HG02852 (cell line): Measurements from ENCODE around the gene MAP4K3.
"Not testable (repeated sequence)": the region's sequence is repeated elsewhere in the genome, so short reads cannot be mapped to it uniquely, and the experiment has no call there.

Source experiments
- ATAC-seq: cut with Tn5 transposase; IDR thresholded peaks from one replicate; pipeline ENCODE4 v1.9.1; 2021; ENCODE audit warnings: mild to moderate bottlenecking, moderate library complexity; ENCODE audit not compliant: unreplicated experiment

MAP4K3 gene

DNA sequence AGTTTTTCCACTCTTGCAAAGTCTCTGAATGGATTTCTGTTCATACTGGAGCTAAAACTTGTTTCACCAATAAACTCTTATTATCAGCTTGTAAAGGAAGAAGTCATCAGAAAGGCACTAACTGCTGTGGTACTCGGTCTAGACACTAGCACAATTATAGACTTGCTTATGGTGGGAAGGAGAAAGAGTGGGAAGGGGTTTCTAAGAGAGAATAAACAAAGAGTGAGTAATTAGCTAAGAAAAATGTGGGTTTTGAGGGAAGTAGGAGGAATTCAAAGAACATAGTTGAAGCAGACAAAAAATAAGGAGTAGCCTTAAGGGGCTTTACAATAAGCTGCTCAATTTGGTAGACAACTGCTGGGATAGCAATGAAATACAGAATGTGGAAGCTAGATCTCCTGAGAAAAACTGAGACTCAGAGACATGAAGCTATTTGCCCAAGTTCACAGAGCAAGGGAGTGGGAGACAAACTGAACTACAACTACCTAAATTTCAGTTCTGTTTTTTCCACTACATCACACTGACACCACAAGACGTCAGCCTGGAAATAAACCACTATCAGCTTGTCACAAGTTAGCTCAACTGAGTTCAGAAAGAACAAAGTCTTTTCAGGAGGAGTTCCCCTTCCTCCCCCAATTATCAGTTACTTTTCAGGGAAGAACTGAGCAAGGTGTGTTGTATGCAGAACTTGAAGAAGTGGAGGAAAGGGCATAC is 59.7 kb downstream of the MAP4K3 start:
- ATAC-seq: peak; percentile 88

DNA sequence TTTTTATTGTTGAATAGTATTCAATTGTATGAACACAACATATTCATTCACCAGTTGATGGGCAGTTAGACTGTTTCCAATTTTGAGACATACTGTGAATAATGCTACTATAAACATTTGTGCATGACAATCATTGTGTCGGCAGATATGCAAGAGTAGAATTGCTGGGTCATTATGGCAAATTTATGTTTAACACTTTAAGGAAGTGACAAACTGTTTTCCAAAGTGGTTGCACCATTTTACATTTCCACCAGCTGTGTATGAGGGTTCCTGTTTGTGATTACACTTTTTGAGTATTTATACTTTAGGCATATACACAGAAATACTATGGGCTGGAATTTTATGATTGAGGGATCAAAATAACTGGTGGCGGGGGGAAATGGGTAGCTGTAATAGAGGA is 61.2 kb downstream of the MAP4K3 start:
- no peak for ATAC-seq

DNA sequence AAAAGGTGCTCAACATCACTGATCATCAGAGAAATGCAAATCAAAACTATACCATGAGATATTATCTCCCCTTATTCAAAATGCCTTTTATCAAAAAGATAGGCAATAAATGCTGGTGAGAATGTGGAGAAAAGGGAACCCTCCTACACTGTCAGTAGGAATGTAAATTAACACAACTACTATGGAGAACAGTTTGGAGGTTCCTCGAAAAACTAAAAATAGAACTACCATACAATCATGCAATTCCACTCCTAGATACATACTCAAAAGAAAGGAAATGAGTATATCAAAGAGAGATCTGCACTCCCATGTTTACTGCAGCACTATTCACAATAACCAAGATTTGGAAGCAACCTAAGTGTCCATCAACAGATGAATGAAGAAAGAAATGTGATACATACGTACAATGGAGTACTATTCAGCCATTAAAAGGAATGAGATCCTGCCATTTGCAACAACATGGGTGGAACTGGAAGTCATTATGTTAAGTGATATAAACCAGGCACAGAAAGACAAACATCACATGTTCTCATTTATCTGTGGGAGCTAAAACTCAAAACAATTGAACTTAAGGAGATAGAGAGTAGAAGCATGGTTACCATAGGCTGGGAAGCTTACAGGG is 63.8 kb downstream of the MAP4K3 start:
- no peak for ATAC-seq

DNA sequence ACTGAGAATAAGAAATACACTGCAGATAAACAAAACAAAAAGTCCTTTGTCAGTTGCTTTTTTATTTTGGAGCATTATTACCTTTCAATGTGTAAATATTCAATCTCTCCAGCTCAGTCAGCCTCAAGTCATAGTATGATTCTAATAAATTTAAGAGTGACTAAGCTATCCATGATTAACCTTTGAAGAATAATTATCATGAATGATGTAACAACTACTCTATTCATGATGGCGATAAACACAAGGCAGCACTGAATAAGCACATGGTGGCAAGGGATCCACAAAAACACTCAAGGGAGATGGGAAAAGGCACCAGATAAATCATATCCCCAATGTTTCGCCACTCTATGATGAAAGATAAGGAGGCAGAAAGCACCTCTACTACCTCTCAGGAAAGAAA is 67.0 kb downstream of the MAP4K3 start:
- ATAC-seq: no peak

DNA sequence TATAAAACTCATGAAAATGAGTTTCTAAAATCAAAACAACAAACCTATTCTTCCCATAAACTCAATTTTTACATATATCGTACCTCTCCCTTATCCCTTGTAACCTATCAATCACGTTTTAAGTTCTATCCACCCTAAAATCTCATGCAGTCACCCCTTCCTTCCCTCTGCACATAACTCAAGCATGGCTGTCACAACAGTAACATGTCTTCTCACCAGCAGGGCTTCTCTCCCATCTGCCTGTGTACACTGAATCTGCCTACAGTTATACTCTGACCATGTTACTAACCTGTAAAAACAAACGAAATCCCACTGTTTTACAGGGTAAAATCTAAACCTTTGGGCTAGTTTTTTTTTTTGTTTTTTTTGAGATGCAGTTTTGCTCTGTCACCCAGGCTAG is 68.2 kb downstream of the MAP4K3 start:
- ATAC-seq: no peak

DNA sequence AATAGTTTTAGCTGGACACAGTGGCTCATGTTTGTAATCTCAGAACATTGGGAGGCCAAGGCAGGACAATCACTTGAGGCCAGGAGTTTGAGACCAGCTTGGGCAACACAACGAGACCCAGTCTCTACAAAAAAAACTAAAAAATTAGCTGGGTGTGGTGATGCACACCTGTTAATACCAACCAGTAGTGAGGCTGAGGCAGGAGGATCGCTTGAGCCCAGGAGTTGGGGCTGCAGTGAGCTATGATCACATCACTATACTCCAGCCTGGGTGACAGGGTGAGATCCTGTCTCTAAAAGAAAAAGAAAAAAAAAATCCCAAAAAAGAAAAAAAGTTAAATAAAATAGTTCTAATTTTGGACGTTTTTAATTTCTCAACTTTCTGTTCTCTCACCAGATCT is 68.7 kb downstream of the MAP4K3 start:
- ATAC-seq: no peak

DNA sequence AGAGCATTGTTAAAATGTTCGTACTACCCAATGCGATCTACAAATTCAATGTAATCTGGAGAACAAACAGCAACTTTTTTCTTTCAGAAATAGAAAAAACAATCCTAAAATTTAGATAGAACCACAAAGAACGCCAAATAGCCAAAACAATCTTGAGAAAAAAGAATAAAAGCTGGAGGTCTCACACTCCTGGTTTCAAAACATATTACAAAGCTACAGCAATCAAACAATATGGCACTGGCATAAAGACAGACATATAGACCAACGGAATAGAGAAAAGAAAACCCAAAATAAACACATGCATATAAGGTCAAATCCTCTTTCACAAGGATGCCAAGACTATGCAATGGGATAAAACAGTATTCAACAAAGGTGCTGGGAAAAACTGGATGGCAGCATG is 74.5 kb downstream of the MAP4K3 start:
- ATAC-seq: no peak

DNA sequence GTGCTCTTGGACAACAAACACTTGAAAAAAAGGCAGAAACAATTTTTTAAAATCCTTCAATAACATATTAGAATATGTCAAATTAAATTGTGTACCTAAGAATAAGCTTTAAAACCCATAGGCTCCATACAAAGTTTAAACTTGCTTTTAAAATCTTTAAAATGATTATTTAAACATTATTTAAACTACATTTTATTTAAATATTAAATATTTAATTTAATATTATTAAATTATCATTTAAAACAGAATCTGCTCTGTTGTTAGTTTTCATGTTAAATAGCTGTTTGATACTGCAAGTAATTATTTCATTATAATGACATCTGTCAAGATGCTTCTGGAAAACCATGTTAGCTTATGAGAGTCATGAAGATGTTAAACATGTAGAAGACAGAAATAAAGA is 75.6 kb downstream of the MAP4K3 start:
- ATAC-seq: no peak

DNA sequence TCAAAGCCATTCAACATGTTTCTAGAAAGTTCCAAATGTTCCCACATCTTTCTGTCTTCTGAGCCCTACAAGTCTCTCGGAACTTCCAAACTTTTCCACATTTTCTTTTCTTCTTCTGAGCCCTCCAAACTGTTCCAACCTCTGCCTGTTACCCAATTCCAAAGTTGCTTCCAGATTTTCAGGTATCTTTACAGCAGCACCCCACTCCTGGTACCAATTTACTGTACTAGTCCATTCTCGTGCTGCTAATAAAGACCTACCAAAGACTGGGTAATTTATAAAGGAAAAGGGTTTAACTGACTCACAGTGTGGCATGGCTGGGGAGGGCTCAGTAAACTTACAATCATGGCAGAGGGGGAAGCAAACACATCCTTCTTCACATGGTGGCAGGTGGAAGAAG is 76.7 kb downstream of the MAP4K3 start:
- not testable (repeated sequence) for ATAC-seq

DNA sequence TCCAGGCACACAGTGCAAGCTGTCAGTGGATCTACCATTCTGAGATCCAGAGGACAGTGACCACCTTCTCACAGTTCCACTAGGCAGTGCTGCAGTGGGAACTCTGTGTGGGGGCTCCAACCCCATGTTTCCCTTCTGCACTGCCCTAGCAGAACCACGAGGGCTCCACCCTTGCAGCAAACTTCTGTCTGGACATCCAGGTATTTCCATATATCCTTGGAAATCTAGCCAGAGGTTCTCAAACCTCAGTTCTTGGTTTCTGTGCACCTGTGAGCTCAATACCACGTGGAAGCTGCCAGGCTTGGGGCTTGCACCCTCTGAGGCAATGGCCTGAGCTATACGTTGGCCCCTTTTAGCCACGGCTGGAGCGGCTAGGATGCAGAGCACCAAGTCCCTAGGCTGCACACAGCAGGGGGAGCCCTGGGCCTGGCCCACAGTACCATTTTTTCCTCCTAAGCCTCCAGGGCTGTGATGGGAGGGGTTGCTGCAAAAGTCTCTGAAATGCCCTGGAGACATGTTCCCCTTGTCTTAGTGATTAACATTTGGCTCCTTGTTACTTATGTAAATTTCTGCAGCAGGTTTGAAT is 77.5 kb downstream of the MAP4K3 start:
- no peak for ATAC-seq

DNA sequence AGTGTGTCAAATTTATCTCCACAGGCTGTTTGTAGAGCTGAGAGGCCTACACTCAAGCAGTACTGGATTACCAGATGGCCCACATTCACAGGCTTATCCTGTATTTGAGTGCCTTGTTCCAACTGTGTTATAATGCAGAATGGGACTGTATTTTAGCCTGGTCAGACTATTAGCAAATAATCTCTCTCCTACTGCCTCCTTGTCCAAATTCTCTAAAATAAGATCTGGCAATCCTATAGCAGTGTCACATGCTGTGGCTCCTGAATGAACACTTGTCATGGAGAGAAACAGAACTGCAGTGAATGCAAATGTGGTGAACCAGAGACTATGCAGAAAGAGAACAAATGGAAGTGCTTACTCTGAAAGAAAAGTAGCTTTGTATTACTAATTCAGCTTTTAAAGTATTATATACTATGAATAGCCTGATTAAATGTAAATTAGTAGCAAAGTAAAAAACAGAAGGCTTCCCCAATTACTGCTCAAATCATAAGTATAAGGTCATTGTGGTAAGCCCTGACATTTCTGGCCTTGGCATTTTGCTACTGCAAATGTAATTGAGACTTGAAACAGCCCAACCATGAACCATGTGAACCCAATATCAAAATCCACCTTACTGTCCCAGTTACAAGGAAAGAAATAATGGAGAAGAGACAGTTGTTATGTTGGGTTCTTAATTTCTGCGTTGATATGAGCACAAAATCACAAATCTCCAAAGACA is 80.0 kb downstream of the MAP4K3 start:
- ATAC-seq: no peak

DNA sequence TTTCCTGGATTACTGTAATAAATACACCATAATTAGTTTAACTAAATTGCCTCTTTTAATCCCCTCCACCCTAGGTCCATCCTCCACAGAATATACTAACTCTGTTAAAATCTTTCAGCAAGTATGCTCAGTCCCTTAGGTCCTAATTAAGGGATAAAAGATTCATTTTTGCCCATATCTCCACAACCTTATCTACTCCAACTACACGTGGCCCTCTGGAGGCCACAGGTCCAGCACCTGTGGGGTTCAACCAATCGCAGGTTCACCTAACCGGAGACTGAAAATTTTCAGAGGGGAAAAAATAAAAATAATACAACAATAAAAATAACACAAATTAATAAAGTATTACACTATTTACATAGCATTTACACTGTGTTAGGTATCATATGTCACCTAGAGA is 86.4 kb downstream of the MAP4K3 start:
- no peak for ATAC-seq

DNA sequence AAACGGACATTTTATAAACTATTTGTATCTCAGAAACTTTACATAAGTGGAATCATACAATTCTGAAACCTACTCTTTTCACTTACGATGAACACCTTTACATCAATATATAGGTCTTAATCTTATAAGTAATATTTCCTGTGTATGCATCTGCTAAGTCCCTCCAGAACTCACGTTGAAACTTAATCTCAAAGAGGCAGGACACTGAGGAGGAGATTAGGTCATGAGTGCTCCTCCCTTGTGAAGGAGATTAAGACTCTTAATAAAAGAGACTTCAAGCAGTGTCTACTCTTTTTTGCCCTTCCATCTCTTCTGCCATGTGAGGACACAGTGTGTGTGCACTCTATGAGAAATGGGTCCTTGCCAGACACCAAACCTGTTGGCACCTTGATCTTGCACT is 98.6 kb downstream of the MAP4K3 start:
- ATAC-seq: no peak

DNA sequence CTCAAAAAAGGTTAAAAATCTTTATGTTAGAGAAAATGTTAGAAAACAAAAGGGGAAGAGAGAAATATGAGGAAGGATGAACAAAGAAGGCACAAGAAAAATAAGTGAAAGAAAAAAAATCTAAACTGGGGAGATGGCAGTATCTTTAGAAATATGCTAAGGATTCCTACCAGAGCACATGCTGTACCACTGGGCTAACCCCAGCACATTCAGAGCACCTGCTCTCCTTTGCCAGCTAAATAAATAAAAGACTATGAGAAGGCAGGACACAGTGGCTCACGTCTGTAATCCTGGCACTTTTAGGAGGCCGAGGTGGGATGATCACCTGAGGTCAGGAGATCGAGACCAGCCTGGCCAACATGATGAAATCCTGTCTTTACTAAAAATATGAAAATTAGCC is 101.2 kb downstream of the MAP4K3 start:
- ATAC-seq: no peak

DNA sequence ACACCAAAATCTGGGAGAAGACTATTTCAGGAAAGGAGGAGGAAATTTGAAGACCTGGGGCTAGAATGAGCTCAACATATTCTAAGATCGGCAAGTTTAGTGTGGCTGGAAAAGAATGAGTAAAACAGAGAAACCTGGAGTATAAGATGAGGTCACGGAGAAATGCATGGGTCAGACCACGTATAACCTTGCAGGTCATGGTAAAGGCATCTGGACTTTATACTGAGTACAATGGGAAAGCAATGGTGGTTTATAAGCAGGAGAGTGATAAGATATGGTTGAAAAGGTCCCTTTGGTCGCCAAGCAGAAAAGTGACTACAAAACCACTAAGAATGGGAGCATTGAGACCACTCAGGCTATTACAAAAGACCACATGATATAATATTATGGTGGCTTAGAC is 102.1 kb downstream of the MAP4K3 start:
- ATAC-seq: no peak

DNA sequence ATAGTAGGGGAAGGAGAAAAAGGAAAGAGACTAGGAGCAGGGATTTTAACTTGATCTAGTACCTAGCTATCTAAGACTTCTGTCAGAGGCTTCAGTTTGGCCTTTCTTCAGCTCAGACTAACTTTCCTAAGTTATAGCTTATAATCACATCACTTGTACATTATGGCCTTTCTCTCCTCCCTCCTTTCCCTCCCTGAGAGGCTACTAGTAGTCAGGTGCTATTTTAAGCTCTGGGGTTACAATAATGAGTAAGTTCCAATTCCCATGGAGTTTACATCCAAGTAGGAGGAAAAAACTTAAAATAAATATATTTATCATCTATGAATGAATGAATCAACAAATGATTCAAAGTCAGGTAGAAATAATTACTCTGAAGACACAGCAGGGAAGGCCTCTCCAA is 102.6 kb downstream of the MAP4K3 start:
- ATAC-seq: no peak

DNA sequence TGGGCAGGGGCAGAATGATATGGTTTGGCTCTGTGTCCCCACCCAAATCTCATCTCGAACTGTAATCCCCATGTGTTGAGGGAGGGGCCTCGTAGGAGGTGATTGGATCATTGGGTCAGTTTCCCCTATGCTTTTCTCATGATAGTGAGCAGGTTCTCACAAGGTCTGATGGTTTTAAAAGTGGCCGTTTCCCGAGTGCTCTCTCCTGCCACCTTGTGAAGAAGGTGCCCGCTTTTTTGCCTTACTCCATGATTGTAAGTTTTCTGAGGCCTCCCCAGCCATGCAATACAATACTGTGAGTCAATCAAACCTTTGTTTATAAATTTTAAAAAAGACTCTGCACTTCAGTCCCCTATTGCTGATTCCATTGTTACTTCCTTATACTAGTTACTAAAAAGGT is 110.4 kb downstream of the MAP4K3 start:
- ATAC-seq: no peak

DNA sequence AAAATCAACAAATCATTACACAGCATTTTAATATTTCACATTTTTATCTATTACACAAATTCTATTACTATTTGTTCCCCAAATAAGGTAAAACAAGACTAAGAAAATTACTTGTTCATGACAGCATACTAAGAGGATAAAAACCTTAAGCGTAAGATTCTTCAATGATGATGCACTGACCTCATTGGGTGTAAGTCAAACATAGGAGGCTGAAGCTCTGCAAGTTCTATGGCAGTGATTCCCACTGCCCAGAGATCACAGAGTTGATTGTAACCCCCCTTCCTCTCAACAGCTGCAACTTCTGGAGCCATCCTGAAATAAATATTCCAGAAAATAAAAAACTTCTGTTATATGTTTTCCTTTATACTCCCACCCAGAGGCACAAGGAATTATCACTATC is 111.1 kb downstream of the MAP4K3 start:
- no peak for ATAC-seq

DNA sequence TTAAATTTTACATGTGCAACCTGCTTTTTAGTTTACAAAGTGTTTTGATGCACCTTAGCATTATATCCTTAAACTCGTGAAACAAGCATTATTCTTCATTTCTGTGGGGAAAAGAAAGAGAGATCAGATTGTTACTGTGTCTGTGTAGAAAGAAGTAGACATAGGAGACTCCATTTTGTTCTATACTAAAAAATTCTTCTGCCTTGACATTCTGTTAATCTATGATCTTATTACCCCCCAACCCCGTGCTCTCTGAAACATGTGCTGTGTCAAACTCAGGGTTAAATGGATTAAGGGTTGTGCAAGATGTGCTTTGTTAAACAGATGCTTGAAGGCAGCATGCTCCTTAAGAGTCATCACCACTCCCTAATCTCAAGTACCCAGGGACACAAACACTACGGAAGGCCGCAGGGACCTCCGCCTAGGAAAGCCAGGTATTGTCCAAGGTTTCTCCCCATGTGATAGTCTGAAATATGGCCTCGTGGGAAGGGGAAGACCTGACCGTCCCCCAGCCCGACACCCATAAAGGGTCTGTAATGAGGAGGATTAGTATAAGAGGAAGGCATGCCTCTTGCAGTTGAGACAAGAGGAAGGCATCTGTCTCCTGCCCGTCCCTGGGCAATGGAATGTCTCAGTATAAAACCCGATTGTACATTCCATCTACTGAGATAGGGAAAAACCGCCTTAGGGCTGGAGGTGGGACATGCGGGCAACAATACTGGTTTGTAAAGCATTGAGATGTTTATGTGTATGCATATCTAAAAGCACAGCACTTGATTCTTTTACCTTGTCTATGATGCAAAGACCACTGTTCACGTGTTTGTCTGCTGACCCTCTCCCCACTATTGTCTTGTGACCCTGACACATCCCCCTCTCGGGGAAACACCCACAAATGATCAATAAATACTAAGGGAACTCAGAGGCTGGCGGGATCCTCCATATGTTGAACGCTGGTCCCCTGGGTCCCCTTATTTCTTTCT is 115.7 kb downstream of the MAP4K3 start:
- not testable (repeated sequence) for ATAC-seq

DNA sequence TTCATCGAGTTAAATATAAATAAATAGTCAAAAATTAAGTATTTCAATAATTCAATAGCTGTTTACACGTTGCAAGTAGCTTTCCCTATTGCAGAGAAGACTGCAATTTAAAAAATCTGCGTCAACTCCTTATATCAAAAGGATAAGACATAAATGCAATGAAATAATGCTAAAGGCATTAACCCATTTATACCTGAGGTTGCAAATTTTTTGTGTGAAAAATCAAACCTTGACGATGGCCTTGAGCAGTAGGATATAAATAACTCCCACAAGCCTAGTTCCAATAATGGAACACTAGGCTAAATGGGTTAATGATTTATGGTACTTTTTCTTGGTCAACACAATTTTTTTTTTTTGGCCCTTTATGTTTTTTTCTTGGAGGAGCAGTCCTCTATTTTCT is 116.9 kb downstream of the MAP4K3 start:
- ATAC-seq: no peak

DNA sequence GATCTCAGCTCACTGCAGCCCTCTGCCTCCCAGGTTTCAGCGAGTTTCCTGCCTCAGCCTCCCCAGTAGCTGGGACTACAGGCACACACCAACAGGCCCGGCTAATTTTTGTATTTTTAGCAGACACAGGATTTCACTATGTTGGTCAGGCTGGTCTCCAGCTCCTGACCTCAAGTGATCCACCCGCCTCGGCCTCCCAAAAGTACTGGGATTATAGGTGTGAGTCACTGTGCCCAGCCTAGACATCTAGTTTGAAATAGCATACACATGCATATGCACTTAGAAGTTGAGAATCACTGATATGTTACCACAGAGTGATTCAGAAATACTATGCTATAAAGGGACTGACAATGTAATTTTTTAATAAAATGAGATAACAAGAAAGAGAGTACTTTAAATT is 123.5 kb downstream of the MAP4K3 start:
- no peak for ATAC-seq
